SH-SY5Y (cell line): ENCODE data around the gene DPYD.

ENCODE experiments used
- GATA2 ChIP-seq: IDR thresholded peaks from 2 replicates; pipeline ENCODE4 v1.6.1; 2011; ENCODE audit warnings: mild to moderate bottlenecking, low read depth, low read length
- GATA3 ChIP-seq: IDR thresholded peaks from 2 replicates; pipeline ENCODE4 v1.6.1; 2011; ENCODE audit warnings: low read depth, mild to moderate bottlenecking, low read length, moderate library complexity

- TF ChIP-seq GATA2 (no peak), GATA3 (no peak)
Observed at GRCh38 chr1:97820470-97821188, 100.2 kb downstream of the DPYD start.
